Left lung (tissue), 10 donors: ENCODE data around the gene ARF4. TPM values are rescaled to one million over a fixed set of nuclear protein-coding genes. Genes with fewer than 3 reads are reported as not detected.

Source experiments
- ATAC-seq: fragments of 200-7000 bp; cut with Tn5 transposase; one replicate; pipeline ENCODE4 v1.9.1; 2020; ENCODE audit warnings: moderate library complexity
- DNase-seq, 4 donors: peaks; one replicate each; pipeline ENCODE4 v3.0.0-alpha.2; 2013 to 2020
- H3K27ac ChIP-seq, 2 donors: fragments of 200-600 bp; sonication (generic) in 1 of 2; one replicate each; pipeline versions ENCODE4 v1.5.0 to v1.8.0; 2020 to 2021
- H3K27me3 ChIP-seq, 2 donors: fragments of 200-600 bp; sonication (generic) in 1 of 2; one replicate each; pipeline versions ENCODE4 v1.5.0 to v1.8.0; 2020 to 2021
- H3K36me3 ChIP-seq, 2 donors: fragments of 200-600 bp; sonication (generic) in 1 of 2; one replicate each; pipeline versions ENCODE4 v1.5.0 to v1.8.0; 2020 to 2021
- H3K4me1 ChIP-seq, 2 donors: fragments of 200-600 bp; one replicate each; pipeline ENCODE4 v1.8.0; 2021
- H3K4me3 ChIP-seq, 2 donors: fragments of 200-600 bp; sonication (generic) in 1 of 2; one replicate each; pipeline versions ENCODE4 v1.5.0 to v1.8.0; 2020 to 2021; ENCODE audit warnings: mild to moderate bottlenecking in 1 of 2
- H3K9me3 ChIP-seq, 2 donors: fragments of 200-600 bp; sonication (generic) in 1 of 2; one replicate each; pipeline versions ENCODE4 v1.5.0 to v1.8.0; 2020 to 2021
- intact Hi-C, 2 donors: fragments of 100-400 bp; cut with DNase I; formaldehyde crosslinking; loops; one replicate each; pipeline versions ENCODE4 v1.11.2 to v1.14.2; 2022
- polyA plus RNA-seq, 6 donors: library from polyadenylated mRNA; unstranded; fragments of 120-200 nt; gene quantifications; one replicate each; pipeline ENCODE4 v1.2.1, GENCODE V29; 2013; ENCODE audit not compliant: insufficient read length in 6 of 6
- total RNA-seq, 2 donors: library from RNA; stranded (reverse); fragmentation: NEBNext Ultra II Directional; extraction: Animal tissue kit (Norgen Biotek cat#: 25700); gene quantifications; one replicate each; pipeline ENCODE4 v1.2.1, GENCODE V29; 2021
- TF ChIP-seq, protein P1 (sequence below), 2 donors: fragments of 200-600 bp; sonication (generic) in 1 of 2; IDR thresholded peaks; one replicate each; pipeline versions ENCODE4 v1.5.0 to v1.8.0; 2021; ENCODE audit warnings: antibody characterized with exemption in 2 of 2
- donor health status: DM: no; HTN: yes; CAD: no.
- donor health status: DM: no; HTN: no; CAD: no.

ARF4 gene
- total and polyA plus RNA-seq, 8 donors = 200 to 254 (median 216) TPM

DNA sequence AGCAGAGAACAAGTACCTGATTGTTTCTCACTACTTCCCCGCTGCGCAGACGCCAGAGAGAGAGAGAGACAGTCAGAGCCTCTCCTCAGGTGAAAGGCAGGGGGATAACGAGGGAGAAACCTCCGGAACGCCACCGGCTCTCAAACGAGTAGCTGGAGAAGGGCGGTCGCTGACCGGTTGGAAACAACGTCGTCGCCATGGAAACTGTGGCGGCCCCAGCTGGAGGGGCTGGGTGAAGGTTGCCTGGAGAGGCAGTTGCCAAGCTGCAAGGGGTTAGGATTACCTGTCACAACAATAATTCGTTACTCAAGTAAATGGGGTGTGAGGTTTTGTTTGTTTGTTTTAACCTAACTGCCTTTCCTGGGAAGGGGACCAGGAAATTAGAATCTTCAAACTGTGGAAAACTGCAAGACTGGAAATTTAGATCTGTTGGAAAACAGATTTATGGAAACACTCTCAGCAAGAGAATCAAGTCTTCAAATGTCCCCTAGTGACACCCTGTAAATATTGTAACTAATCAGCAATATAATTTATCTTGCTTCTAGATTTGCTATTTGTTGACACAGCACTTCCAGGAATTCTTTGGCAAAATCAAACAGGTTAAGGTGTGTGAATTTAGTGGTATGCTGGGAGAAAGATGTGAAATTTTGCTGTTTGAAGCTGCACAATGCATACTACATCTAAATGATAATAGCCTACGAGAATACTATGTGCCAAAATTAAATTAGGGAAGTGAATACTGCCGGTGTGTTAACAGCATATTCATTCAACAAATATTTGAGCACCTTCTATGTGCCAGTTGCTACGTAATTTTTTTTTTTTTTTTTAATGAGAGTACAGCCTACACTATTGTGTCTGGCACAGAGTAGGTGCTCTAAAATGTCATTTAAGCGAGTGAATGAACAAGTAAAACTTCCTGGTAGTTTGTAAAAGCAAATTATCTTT, 52.7 kb downstream of the ARF4 start, which contains the start of gene DNAH12:
TSS of gene DNAH12 (minus strand) at position 164 of the 945 bp plus-strand sequence. CDS start 1,474 bp downstream, outside the sequence.
- ATAC-seq (peak; percentile 79), DNase-seq (peak; percentile 45 to 83 (median 68))
- H3K27me3 ChIP-seq = peaks cover 0 to 8% of the 10 kb centered on the region in 2 donors
- no peaks in the 10 kb centered on the region for H3K9me3 ChIP-seq
- peak within 1 kb of the TSS; percentile 12 to 16 for H3K4me3 ChIP-seq
- no peaks in the 10 kb centered on the region for H3K36me3 ChIP-seq
- intact Hi-C loops = no loop called here
- H3K27ac ChIP-seq = no peak within 1 kb of the TSS
- H3K4me1 ChIP-seq = peaks cover 0 to 8% of the 10 kb centered on the region in 2 donors
- TF ChIP-seq, protein P1, sequence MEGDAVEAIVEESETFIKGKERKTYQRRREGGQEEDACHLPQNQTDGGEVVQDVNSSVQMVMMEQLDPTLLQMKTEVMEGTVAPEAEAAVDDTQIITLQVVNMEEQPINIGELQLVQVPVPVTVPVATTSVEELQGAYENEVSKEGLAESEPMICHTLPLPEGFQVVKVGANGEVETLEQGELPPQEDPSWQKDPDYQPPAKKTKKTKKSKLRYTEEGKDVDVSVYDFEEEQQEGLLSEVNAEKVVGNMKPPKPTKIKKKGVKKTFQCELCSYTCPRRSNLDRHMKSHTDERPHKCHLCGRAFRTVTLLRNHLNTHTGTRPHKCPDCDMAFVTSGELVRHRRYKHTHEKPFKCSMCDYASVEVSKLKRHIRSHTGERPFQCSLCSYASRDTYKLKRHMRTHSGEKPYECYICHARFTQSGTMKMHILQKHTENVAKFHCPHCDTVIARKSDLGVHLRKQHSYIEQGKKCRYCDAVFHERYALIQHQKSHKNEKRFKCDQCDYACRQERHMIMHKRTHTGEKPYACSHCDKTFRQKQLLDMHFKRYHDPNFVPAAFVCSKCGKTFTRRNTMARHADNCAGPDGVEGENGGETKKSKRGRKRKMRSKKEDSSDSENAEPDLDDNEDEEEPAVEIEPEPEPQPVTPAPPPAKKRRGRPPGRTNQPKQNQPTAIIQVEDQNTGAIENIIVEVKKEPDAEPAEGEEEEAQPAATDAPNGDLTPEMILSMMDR (IDR thresholded peaks at IDR 0.05) = no peak

DNA sequence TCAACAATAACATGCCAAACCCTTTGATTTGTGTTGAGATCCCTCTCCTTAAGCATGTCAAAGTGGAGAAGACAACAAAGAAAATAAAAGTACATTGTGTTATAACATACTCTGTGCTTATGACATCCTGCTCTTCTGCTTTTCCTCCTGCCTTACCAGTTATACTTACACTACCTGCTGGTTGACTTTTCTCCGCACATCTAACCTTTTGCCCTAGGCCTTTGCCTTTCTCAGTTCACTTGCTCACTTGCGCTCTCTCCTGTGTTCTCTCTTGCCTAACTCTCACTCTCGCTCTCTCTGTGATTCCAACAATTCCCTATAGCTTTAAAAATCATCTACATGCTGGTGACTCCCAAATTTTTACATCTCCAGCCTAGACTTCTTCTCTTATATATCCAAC, 58.7 kb downstream of the ARF4 start:
- no peak for DNase-seq
- TF ChIP-seq, protein P1 (IDR thresholded peaks at IDR 0.05) = no peak
- intact Hi-C loops = no loop called here

DNA sequence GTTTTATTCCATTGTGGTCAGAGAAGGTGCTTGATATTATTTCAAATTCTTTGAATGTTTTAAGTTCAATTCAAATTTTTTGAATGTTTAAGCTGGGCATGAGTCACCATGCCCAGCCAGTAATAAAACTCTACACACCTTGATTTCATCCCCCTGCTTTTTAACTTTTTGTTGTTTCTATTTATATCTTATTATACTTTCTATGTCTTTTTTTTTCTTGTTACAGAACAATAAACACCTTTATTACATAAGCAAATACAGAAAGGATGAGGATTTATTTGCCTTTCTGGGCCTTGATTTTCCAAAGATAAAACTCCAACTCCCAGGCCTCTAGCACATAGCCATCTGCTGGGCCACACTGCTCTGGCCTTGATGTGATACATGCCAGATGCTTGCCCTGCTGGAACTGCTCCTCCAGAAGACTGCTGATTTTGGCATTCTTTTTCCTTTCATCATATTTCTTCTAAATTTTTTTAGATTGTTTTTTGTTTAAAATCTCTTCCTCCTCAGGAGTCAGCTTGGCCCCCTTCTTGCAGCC, 67.0 kb downstream of the ARF4 start:
- ATAC-seq = peak; percentile 24
- H3K4me1 ChIP-seq = no peaks in the 10 kb centered on the region
- TF ChIP-seq, protein P1 (IDR thresholded peaks at IDR 0.05) = no peak
- H3K27ac ChIP-seq = no peak overlapping the region
- intact Hi-C loops = no loop called here
- H3K4me3 ChIP-seq = no peak overlapping the region
- no peaks in the 10 kb centered on the region for H3K9me3 ChIP-seq
- DNase-seq = no peak
- no peaks in the 10 kb centered on the region for H3K36me3 ChIP-seq
- H3K27me3 ChIP-seq = no peaks in the 10 kb centered on the region

More for the DNA sequence above, 58.7 kb downstream of the ARF4 start:
- H3K9me3 ChIP-seq = no peaks in the 10 kb centered on the region
- H3K36me3 ChIP-seq = no peaks in the 10 kb centered on the region
- no peak overlapping the region for H3K27ac ChIP-seq
- no peak overlapping the region for H3K4me3 ChIP-seq
- H3K27me3 ChIP-seq = no peaks in the 10 kb centered on the region
- H3K4me1 ChIP-seq = no peaks in the 10 kb centered on the region
- ATAC-seq = no peak

Other genes with a start within 250 kb of the ARF4 start
- 1 to 10 TPM in 1 of 2 donors, under 1 TPM in 1; 0.61 to 4.9 TPM for gene DNAH12, start 53.0 kb downstream of the ARF4 start, total RNA-seq
- 10 to 100 TPM in 1 of 6 donors, 1 to 10 TPM in 5; 1.8 to 10.4 (median 6.4) TPM for gene DNAH12, start 53.0 kb downstream of the ARF4 start, polyA plus RNA-seq
- 10 to 100 TPM; 23.1 to 24.3 TPM for gene PDE12, start 41.1 kb downstream of the ARF4 start, total RNA-seq
- 10 to 100 TPM in 5 of 6 donors, 1 to 10 TPM in 1; 9.6 to 13.3 (median 10.7) TPM for gene PDE12, start 41.1 kb downstream of the ARF4 start, polyA plus RNA-seq
- gene DENND6A, start 95.7 kb upstream of the ARF4 start, total RNA-seq = 10 to 100 TPM; 21.8 to 27.0 TPM
- gene DENND6A, start 95.7 kb upstream of the ARF4 start, polyA plus RNA-seq = 10 to 100 TPM; 29.0 to 38.7 (median 31.9) TPM
- gene SLMAP, start 159.0 kb upstream of the ARF4 start, total RNA-seq = 10 to 100 TPM; 62.1 to 65.3 TPM
- gene SLMAP, start 159.0 kb upstream of the ARF4 start, polyA plus RNA-seq = 10 to 100 TPM; 43.1 to 62.4 (median 52.4) TPM